Common myeloid progenitor, CD34-positive (primary cell): ENCODE measurements around the gene ATP11A.

Experiments used
- CTCF ChIA-PET: fragments of 350-600 bp; sonication (Branson Sonifier 250); formaldehyde crosslinking; loops from one replicate; lab custom pipeline; 2021; ENCODE audit warnings: antibody characterized with exemption; lab: Charles Lee
- POLR2A ChIA-PET: fragments of 350-600 bp; sonication (Branson Sonifier 250); formaldehyde crosslinking; loops from one replicate; lab custom pipeline; 2021; ENCODE audit warnings: antibody characterized with exemption; lab: Charles Lee
- DNase-seq, 3 donors: peaks; one replicate each; pipeline versions ENCODE4 v3.0.0 to v3.0.0-alpha.2; 2013
- H3K27ac ChIP-seq, 2 experiments: 1 replicate in 1 of 2; 2 replicates in 1 of 2; pipeline ENCODE4 v1.7.0; 2013; ENCODE audit warnings: inconsistent platforms in 2 of 2, low read length in 2 of 2, mild to moderate bottlenecking in 2 of 2, low read depth in 1 of 2, moderate library complexity in 1 of 2; ENCODE audit not compliant: severe bottlenecking in 2 of 2, insufficient read depth in 1 of 2, poor library complexity in 1 of 2
- H3K27me3 ChIP-seq, 5 experiments: replicated peaks in 2 of 5; 1 replicate in 3 of 5; 2 replicates in 2 of 5; pipeline versions ENCODE4 v1.6.1 to v1.7.0; 2013; ENCODE audit warnings: low read length in 4 of 5, mild to moderate bottlenecking in 2 of 5, moderate library complexity in 2 of 5, inconsistent platforms in 1 of 5; ENCODE audit not compliant: insufficient read depth in 5 of 5, control insufficient read depth in 4 of 5
- H3K36me3 ChIP-seq, 4 experiments: 1 replicate in 2 of 4; 2 replicates in 2 of 4; pipeline versions ENCODE4 v1.6.1 to v1.7.0; 2013; ENCODE audit warnings: low read length in 3 of 4, control low read depth in 1 of 4, mild to moderate bottlenecking in 1 of 4; ENCODE audit not compliant: control insufficient read depth in 4 of 4, insufficient read depth in 4 of 4
- H3K4me1 ChIP-seq, 4 experiments: 1 replicate in 3 of 4; 2 replicates in 1 of 4; pipeline versions ENCODE4 v1.6.1 to v1.7.1; 2013; ENCODE audit warnings: low read length in 3 of 4, mild to moderate bottlenecking in 3 of 4, control low read depth in 1 of 4, inconsistent platforms in 1 of 4, moderate library complexity in 1 of 4; ENCODE audit not compliant: control insufficient read depth in 4 of 4, insufficient read depth in 4 of 4; ENCODE audit errors: control extremely low read depth in 1 of 4
- H3K4me3 ChIP-seq, 7 experiments: 1 replicate in 4 of 7; 2 replicates in 3 of 7; pipeline versions ENCODE4 v1.5.1 to v1.7.0; 2013; ENCODE audit warnings: mild to moderate bottlenecking in 7 of 7, low read length in 6 of 7, moderate library complexity in 6 of 7, inconsistent platforms in 2 of 7, low read depth in 2 of 7, control low read depth in 1 of 7; ENCODE audit not compliant: insufficient read depth in 4 of 7, control insufficient read depth in 1 of 7; ENCODE audit errors: extremely low read depth in 1 of 7
- H3K9me3 ChIP-seq, 5 experiments: 1 replicate in 4 of 5; 2 replicates in 1 of 5; pipeline versions ENCODE4 v1.6.1 to v1.7.1; 2013; ENCODE audit warnings: low read length in 4 of 5, mild to moderate bottlenecking in 2 of 5, inconsistent platforms in 1 of 5, low read depth in 1 of 5, moderate library complexity in 1 of 5; ENCODE audit not compliant: control insufficient read depth in 4 of 5, insufficient read depth in 2 of 5; ENCODE audit errors: control extremely low read depth in 1 of 5
- WGBS: methylation state at CpG from one replicate; pipeline ENCODE4 v1.1.5; 2013; ENCODE audit not compliant: insufficient coverage; 5-methylcytosine and 5-hydroxymethylcytosine counted together

The ATP11A gene

DNA sequence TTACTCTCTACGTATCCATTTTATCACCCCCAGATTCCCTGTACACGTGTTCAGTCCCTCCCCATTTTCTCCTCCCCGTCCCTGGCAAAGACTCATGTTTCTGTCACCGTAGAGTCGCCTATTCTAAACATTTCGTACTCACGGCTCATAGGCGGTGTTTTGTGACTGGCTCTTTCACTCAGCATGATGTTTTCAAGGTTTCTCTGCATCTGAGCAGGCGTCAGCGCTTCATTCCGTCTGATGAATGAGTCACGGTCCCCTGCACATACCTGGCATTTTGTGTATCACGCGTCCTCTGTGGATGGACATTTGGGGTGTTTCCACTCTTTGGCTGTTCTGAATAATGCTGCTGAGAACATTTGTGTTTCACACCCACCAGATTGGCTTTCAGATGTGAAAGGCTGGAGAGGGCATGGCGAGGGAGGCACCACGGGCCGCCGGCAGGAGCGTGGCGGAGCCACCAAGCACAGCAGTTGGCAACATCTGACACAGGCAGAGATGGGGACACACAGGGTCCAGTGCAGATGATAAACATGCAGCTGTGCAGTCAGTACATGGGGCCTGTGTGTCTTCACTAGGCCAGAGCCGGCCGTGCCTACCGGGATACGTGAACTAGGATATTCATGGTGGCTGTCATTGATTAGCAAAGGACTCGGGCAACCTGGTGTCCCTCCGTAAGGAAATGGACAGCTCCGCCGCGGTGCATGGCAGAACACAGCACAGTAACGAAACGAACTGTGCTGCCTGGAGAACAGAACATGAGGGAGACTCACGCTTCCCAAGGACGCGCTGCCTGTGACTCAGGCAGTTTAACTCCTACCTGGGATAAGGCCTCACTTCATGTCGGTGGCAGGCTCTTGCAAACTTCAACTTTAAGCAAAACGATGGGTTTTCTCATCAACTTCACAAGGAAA is 117.2 kb downstream of the ATP11A start:
- Histone ChIP-seq H3K36me3 (peaks cover 0 to 32% (median 1%) of the 10 kb centered on the region in 4 experiments), H3K27ac (no peak overlapping the region), H3K9me3 (no peaks in the 10 kb centered on the region), H3K4me1 (peaks cover 0 to 10% (median 3%) of the 10 kb centered on the region in 4 experiments), H3K4me3 (no peak overlapping the region), H3K27me3 (no peaks in the 10 kb centered on the region)
- 98% methylated on average over 34 of the region's 36 CpGs for WGBS
- POLR2A ChIA-PET, result no interaction called here
- CTCF ChIA-PET, result no interaction called here
- no peak for DNase-seq

DNA sequence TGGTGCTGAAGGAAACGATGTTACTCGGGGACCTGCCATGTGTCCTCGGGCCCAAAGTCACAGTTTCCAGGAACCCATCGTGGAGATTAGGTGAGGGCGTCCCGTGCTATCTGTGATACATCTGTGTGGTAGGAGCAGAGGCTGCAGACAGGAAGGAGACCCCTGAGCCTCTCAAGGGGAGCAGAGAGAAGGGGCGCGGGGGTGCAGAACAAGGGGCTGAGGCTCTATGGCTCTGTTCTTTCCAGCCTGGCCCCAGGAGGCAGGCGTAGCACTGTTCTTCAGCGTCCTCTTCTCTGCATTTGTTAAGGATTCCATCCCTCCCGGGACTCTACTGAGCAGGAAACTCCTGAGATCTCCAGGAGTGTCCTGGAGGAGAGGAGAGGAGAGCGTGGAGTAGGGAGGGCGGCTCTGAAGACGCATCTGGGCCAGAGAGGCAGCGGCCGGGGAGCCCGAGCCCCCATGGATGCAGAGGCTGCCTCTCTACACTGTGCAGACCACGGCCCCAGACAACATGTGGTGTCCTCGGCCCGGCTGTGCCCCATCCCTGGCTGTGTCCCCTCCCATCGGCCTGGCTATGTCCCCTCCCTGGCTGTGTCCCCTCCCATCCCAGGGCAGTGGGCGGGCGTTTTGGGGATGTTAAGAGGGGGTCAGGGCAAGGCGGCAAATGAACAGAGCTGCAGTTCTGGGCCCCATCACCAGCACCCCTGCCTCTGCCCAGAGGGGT is 118.0 kb downstream of the ATP11A start:
- Histone ChIP-seq H3K27me3 (no peaks in the 10 kb centered on the region), H3K4me1 (peaks cover 0 to 10% (median 3%) of the 10 kb centered on the region in 4 experiments), H3K9me3 (no peaks in the 10 kb centered on the region), H3K27ac (no peak overlapping the region), H3K4me3 (no peak overlapping the region), H3K36me3 (peaks cover 0 to 37% (median 1%) of the 10 kb centered on the region in 4 experiments)
- DNase-seq, result no peak
- ChIA-PET POLR2A (no interaction called here), CTCF (no interaction called here)
- 98% methylated on average over 13 of the region's 24 CpGs for WGBS

- Histone ChIP-seq H3K9me3 (peaks cover 0 to 2% (median 0%) of the 10 kb centered on the region in 5 experiments), H3K4me3 (no peak overlapping the region), H3K27ac (no peak overlapping the region), H3K36me3 (peaks cover 0 to 40% (median 1%) of the 10 kb centered on the region in 4 experiments), H3K4me1 (peaks cover 0 to 5% (median 0%) of the 10 kb centered on the region in 4 experiments), H3K27me3 (no peaks in the 10 kb centered on the region)
- no peak for DNase-seq
- WGBS, result 92% methylated on average over 12 of the region's 26 CpGs
- CTCF ChIA-PET, result no interaction called here
- POLR2A ChIA-PET, result no interaction called here
These were observed 118.7 kb downstream of the ATP11A start for GRCh38 chr13:112808377-112809140.

DNA sequence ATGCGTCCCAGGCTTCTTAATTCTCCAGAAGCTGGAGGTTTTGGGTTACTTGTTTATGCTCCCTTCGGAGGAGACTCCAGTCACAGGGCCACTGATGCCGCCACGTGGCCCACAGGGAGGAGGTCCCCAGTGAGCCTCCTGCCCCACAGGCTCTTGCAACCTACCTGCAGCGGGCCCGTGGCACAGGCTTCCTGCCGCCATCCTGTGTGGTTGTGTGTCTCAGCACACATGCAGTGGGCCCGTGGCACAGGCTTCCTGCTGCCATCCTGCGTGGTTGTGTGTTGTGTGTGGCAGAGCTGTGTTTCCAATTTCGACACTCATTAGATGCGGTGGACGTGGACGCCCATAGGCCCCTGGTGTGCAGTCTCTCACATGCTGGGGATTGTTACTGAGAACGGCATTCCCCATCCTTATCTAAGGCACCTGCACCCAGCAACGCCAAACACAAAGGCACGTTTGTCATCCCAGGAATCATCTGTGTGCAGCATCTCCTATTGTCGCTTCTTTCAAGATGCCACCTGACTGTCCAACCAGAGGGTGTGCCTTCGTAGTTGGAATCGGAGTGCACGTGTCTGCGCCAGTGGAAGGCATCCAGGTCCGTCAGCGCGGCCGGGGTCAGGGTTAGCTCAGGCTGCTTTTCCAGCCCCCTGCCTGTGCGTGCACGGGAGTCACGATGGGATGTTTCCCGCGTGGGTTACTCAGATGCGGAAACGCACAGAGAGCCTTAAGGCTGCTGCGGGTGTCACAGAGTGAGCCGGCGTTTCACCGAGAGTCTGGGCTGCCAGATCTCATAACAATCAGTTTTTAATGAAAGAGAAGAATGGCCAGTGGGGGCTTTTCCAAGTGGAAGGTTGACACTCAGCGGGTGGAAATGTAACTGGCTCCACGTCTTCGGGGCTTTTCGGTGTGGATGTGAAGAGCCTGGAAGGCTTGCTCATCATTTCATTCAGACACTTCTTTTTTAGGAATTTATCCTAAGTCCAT is 119.8 kb downstream of the ATP11A start:
- H3K36me3 ChIP-seq, result peaks cover 0 to 40% (median 1%) of the 10 kb centered on the region in 4 experiments

DNA sequence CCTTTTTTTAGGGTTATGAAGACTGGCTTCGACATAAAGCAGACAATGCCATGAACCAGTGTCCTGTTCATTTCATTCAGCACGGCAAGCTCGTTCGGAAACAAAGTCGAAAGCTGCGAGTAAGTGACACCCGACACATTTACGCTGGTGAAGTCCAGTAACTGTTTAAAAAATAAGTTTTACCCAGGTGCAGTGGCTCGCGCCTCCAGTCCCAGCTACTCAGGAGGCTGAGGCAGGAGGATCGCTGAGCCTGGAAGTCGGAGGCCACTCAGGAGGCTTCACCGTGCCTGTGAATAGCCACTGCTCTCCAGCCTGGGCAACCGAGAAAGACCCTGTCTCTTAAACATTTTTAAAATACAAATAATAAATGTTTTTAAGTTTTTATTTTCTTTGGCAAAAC is 120.8 kb downstream of the ATP11A start:
- ChIA-PET POLR2A (interaction anchor here (0.6 kb wide), 1 partner anchor 48 kb away, joined by 3 read pairs; no protein-coding TSS in a partner anchor), CTCF (no interaction called here)
- H3K4me1 ChIP-seq, result no peaks in the 10 kb centered on the region
- WGBS, result 93% methylated on average over 12 of the region's 14 CpGs
- no peak for DNase-seq
- no peaks in the 10 kb centered on the region for H3K27me3 ChIP-seq
- no peak overlapping the region for H3K4me3 ChIP-seq
- no peak overlapping the region for H3K27ac ChIP-seq
- H3K36me3 ChIP-seq, result peaks cover 0 to 50% (median 1%) of the 10 kb centered on the region in 4 experiments
- H3K9me3 ChIP-seq, result peaks cover 0 to 3% (median 0%) of the 10 kb centered on the region in 5 experiments

More for the DNA sequence above, 119.8 kb downstream of the ATP11A start:
- no peak overlapping the region for H3K27ac ChIP-seq
- ChIA-PET CTCF (no interaction called here), POLR2A (no interaction called here)
- peaks cover 0 to 3% (median 0%) of the 10 kb centered on the region in 5 experiments for H3K9me3 ChIP-seq
- DNase-seq, result no peak
- no peak overlapping the region for H3K4me3 ChIP-seq
- H3K4me1 ChIP-seq, result no peaks in the 10 kb centered on the region
- WGBS, result 96% methylated on average over 32 of the region's 40 CpGs
- no peaks in the 10 kb centered on the region for H3K27me3 ChIP-seq
